ENCODE data around the gene UQCRQ. TPM values are rescaled to one million over a fixed set of nuclear protein-coding genes. Genes with fewer than 3 reads are reported as not detected.

Gene UQCRQ
- total RNA-seq, 3 donors from 2014 or later (not counting 1 experiment from before 2014, with no cell fraction given) = 114 to 116 (median 115) TPM

DNA sequence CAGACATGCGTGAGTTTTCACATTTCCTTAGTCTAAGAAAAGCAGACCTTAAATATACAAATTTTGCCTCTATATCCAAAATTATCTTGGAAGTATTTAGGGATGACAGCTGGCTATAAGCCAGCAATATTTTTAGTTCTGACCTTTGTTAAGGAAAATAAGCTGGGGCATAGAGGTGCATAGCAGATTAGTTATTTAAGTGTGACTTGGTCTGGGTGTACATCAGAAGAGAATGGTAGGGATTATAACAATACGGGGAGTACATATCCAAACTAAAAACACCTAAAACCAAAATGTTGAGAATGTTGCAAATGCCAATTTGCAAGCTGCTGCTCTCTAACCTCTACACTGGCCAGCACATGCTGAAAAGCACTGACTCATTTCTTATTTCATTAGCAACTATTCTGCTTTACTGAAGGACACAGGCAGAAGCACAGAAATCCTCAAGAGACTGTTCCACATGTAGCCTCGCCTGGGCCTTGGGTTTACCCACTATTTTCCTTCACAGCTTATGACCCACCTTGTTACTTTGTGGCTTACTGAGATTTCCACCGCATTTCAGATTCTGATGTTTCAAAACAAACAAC lies 29.4 kb downstream of the UQCRQ start:
- WGBS (ENCODE audit: insufficient coverage) = 82% methylated on average over 3 of the region's 4 CpGs
- no peak overlapping the region for H3K27ac ChIP-seq (ENCODE audit: low read length)
- no peak for DNase-seq
- no peaks in the 10 kb centered on the region for H3K27me3 Mint-ChIP-seq (ENCODE audit: low read depth in 2 of 2)
- H3K4me1 Mint-ChIP-seq = peaks cover 4 to 20% of the 10 kb centered on the region in 2 donors
- no peak for ATAC-seq
- no peaks in the 10 kb centered on the region for H3K9me3 ChIP-seq (ENCODE audit: control insufficient read depth, insufficient read depth, low read length)
- H3K9me3 Mint-ChIP-seq = no peaks in the 10 kb centered on the region
- no peak overlapping the region for H3K4me3 Mint-ChIP-seq
- intact Hi-C loops (cut with micrococcal nuclease) = no loop called here
- peak overlapping the region; percentile 13 to 54 for H3K27ac Mint-ChIP-seq
- H3K4me1 ChIP-seq (ENCODE audit: control insufficient read depth, insufficient read depth, low read length) = no peaks in the 10 kb centered on the region
- TF ChIP-seq, protein P1, sequence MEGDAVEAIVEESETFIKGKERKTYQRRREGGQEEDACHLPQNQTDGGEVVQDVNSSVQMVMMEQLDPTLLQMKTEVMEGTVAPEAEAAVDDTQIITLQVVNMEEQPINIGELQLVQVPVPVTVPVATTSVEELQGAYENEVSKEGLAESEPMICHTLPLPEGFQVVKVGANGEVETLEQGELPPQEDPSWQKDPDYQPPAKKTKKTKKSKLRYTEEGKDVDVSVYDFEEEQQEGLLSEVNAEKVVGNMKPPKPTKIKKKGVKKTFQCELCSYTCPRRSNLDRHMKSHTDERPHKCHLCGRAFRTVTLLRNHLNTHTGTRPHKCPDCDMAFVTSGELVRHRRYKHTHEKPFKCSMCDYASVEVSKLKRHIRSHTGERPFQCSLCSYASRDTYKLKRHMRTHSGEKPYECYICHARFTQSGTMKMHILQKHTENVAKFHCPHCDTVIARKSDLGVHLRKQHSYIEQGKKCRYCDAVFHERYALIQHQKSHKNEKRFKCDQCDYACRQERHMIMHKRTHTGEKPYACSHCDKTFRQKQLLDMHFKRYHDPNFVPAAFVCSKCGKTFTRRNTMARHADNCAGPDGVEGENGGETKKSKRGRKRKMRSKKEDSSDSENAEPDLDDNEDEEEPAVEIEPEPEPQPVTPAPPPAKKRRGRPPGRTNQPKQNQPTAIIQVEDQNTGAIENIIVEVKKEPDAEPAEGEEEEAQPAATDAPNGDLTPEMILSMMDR (IDR thresholded peaks at IDR 0.05) = no peak
- H3K36me3 Mint-ChIP-seq = peaks cover 22% of the 10 kb centered on the region
- peaks cover 70% of the 10 kb centered on the region for H3K36me3 ChIP-seq (ENCODE audit: control insufficient read depth, insufficient read depth, low read length)
- no peak overlapping the region for H3K4me3 ChIP-seq (ENCODE audit: low read length)
- no peaks in the 10 kb centered on the region for H3K27me3 ChIP-seq (ENCODE audit: control insufficient read depth, insufficient read depth, low read length)

DNA sequence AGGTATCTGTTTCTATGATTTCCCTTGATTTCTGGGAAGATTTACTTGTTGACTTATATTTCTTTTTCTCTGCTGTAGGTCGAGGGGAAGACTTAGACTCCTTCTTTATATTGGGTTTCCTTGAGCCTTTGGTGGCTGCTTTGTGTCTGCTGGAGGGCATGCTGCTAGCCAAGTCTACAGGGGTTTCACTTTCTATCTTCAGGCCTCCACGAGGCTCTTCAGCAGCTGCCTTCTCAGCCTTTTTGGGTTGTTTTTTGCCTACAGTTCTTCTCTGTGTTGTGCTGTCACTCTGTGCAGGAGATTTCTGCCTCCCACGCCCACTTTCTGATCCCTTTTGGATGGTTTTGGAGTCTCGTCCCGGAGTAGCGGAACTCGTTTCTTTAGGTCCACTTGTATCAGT lies 30.2 kb downstream of the UQCRQ start:
- H3K4me1 ChIP-seq (ENCODE audit: control insufficient read depth, insufficient read depth, low read length) = no peaks in the 10 kb centered on the region
- Mint-ChIP-seq H3K9me3 (no peaks in the 10 kb centered on the region), H3K4me1 (peaks cover 4 to 20% of the 10 kb centered on the region in 2 donors), H3K27ac (peak overlapping the region; percentile 13 to 54), H3K27me3 (ENCODE audit: low read depth in 2 of 2) (no peaks in the 10 kb centered on the region), H3K36me3 (peaks cover 22% of the 10 kb centered on the region), H3K4me3 (no peak overlapping the region)
- H3K27ac ChIP-seq (ENCODE audit: low read length) = no peak overlapping the region
- ATAC-seq = no peak
- TF ChIP-seq, protein P1 (IDR thresholded peaks at IDR 0.05) = no peak
- no peak for DNase-seq
- intact Hi-C loops (cut with micrococcal nuclease) = no loop called here
- peaks cover 69% of the 10 kb centered on the region for H3K36me3 ChIP-seq (ENCODE audit: control insufficient read depth, insufficient read depth, low read length)
- 85% methylated on average over 7 of the region's 7 CpGs for WGBS (ENCODE audit: insufficient coverage)
- H3K27me3 ChIP-seq (ENCODE audit: control insufficient read depth, insufficient read depth, low read length) = no peaks in the 10 kb centered on the region
- H3K9me3 ChIP-seq (ENCODE audit: control insufficient read depth, insufficient read depth, low read length) = no peaks in the 10 kb centered on the region
- no peak overlapping the region for H3K4me3 ChIP-seq (ENCODE audit: low read length)

DNA sequence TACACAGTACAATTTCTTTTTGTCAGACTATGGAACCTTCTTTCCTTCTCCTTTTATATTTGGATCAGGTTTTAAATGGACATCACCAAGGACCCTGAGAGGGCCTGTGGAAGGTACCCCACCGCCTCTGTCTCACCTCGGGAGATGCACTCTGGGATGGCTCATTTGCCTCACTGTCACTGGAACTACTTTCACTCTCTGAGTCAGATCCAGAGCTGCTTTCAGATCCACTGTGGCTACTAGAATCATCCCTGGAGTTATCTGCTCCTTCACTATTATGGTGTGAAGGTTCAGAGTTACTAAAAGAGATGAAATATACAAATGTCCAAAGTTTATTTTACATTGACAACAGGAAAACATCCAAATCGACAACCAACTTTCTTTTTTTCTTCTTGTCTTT lies 31.7 kb downstream of the UQCRQ start:
- Mint-ChIP-seq H3K4me3 (no peak overlapping the region), H3K4me1 (peaks cover 2 to 20% of the 10 kb centered on the region in 2 donors), H3K36me3 (peaks cover 22% of the 10 kb centered on the region), H3K27me3 (ENCODE audit: low read depth in 2 of 2) (no peaks in the 10 kb centered on the region), H3K27ac (no peak overlapping the region), H3K9me3 (no peaks in the 10 kb centered on the region)
- Histone ChIP-seq H3K36me3 (ENCODE audit: control insufficient read depth, insufficient read depth, low read length) (peaks cover 60% of the 10 kb centered on the region), H3K4me1 (ENCODE audit: control insufficient read depth, insufficient read depth, low read length) (no peaks in the 10 kb centered on the region), H3K9me3 (ENCODE audit: control insufficient read depth, insufficient read depth, low read length) (no peaks in the 10 kb centered on the region), H3K27me3 (ENCODE audit: control insufficient read depth, insufficient read depth, low read length) (no peaks in the 10 kb centered on the region), H3K27ac (ENCODE audit: low read length) (no peak overlapping the region), H3K4me3 (ENCODE audit: low read length) (no peak overlapping the region)
- ATAC-seq (no peak), DNase-seq (no peak)
- 78% methylated on average over 3 of the region's 3 CpGs for WGBS (ENCODE audit: insufficient coverage)
- intact Hi-C loops (cut with micrococcal nuclease) = no loop called here
- TF ChIP-seq, protein P1 (IDR thresholded peaks at IDR 0.05) = no peak

DNA sequence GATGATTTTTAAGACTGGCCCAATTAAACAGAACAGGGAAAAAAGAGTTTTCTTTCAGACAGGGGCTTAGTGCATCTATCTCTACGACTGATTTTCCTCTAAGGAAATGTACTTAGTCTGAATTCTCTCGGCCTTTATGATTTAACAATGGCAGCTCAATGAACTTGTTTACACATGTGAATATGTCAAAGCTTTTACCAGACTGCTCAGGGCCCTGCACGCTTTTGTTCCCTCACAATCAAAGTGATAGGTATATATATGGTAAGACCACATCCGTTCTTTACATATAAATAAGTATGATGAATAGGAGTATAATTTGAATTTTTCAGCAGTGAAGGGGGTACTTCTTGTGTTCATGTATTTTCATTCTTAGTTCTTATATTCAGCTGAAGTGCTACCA lies 34.6 kb downstream of the UQCRQ start:
- Histone ChIP-seq H3K4me1 (ENCODE audit: control insufficient read depth, insufficient read depth, low read length) (no peaks in the 10 kb centered on the region), H3K9me3 (ENCODE audit: control insufficient read depth, insufficient read depth, low read length) (no peaks in the 10 kb centered on the region), H3K27me3 (ENCODE audit: control insufficient read depth, insufficient read depth, low read length) (no peaks in the 10 kb centered on the region), H3K36me3 (ENCODE audit: control insufficient read depth, insufficient read depth, low read length) (peaks cover 40% of the 10 kb centered on the region), H3K4me3 (ENCODE audit: low read length) (no peak overlapping the region), H3K27ac (ENCODE audit: low read length) (no peak overlapping the region)
- H3K9me3 Mint-ChIP-seq = no peaks in the 10 kb centered on the region
- H3K4me1 Mint-ChIP-seq = peaks cover 19 to 30% of the 10 kb centered on the region in 2 donors
- ATAC-seq (no peak), DNase-seq (no peak)
- H3K4me3 Mint-ChIP-seq = no peak overlapping the region
- TF ChIP-seq, protein P1 (IDR thresholded peaks at IDR 0.05) = no peak
- no peaks in the 10 kb centered on the region for H3K27me3 Mint-ChIP-seq (ENCODE audit: low read depth in 2 of 2)
- H3K27ac Mint-ChIP-seq = peak overlapping the region in 1 of 2 donors; percentile 29
- H3K36me3 Mint-ChIP-seq = peaks cover 17% of the 10 kb centered on the region
- intact Hi-C loops (cut with micrococcal nuclease) = no loop called here
- WGBS (ENCODE audit: insufficient coverage) = 78% methylated on average over 3 of the region's 4 CpGs
